GM13976 (cell line): ENCODE results near the gene ZNF57.

Experiments used
- DNase-seq: peaks from one replicate; pipeline ENCODE4 v3.0.0; 2012; ENCODE audit warnings: low spot score
- in situ Hi-C: fragments of 300-500 bp; cut with MboI; formaldehyde crosslinking; loops from one replicate; pipeline ENCODE4 v1.12.0; 2022; ENCODE audit warnings: low sequenced_read_pairs, mixed read lengths, inconsistent platforms; ENCODE audit not compliant: unreplicated experiment
- TF ChIP-seq, protein P1 (sequence below): IDR thresholded peaks from 2 replicates; pipeline ENCODE4 v1.5.1; 2012; ENCODE audit warnings: borderline replicate concordance, mild to moderate bottlenecking; ENCODE audit not compliant: insufficient read depth; ENCODE audit errors: extremely low read depth, missing control alignments, control extremely low read depth

The ZNF57 gene

DNA sequence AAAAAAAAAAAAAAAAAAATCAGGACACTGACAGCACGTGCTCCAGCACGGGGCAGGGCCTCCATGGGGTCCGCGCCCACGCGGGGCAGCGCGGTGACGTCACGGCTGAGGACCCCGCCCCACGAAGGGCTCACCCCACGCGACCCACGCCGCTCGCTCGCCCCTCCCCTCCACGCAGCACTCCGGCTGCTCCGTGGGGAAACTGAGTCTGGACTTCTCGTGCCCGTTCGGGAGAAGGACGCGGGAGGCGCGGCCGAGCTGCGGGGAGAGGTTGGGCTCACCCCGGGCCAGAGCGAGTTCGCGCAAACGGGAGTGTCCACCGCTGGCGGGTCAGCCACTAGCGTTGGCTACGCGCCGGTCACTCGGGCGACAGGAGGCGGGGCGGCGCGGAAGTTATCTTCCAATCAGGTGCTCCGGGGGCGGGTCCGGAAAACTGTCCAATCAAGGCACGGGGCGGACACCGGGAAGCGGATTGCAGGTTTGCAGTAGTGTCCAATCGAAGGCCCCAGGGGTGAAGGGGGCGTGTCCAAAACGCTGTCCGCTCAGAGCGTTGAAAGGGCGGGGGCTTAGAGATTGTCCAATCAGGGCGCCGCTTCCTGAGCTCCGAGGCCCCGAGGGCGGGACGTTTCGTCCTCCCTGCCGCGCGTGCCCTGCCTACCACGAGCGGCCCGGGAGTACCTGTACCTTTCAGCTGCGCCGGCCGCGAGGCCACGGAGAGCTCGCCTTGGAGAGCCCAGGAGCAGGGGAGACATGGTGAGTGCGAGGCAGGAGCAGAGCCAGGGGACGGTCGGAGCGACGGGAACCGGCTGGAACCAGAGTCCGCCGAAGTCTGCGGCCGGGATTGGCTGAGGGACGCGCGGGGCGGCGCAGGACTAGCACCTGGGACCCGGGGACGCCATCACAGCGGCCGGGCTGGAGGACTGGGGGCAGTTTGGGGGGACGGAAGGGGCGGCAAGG lies at the start of gene ZNF57:
TSS of gene ZNF57 (plus strand) at position 633 of the 957 bp plus-strand sequence. CDS start at position 751, 118 bp downstream.
- peak; percentile 99 for DNase-seq
- TF ChIP-seq, protein P1, sequence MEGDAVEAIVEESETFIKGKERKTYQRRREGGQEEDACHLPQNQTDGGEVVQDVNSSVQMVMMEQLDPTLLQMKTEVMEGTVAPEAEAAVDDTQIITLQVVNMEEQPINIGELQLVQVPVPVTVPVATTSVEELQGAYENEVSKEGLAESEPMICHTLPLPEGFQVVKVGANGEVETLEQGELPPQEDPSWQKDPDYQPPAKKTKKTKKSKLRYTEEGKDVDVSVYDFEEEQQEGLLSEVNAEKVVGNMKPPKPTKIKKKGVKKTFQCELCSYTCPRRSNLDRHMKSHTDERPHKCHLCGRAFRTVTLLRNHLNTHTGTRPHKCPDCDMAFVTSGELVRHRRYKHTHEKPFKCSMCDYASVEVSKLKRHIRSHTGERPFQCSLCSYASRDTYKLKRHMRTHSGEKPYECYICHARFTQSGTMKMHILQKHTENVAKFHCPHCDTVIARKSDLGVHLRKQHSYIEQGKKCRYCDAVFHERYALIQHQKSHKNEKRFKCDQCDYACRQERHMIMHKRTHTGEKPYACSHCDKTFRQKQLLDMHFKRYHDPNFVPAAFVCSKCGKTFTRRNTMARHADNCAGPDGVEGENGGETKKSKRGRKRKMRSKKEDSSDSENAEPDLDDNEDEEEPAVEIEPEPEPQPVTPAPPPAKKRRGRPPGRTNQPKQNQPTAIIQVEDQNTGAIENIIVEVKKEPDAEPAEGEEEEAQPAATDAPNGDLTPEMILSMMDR: no peak

DNA sequence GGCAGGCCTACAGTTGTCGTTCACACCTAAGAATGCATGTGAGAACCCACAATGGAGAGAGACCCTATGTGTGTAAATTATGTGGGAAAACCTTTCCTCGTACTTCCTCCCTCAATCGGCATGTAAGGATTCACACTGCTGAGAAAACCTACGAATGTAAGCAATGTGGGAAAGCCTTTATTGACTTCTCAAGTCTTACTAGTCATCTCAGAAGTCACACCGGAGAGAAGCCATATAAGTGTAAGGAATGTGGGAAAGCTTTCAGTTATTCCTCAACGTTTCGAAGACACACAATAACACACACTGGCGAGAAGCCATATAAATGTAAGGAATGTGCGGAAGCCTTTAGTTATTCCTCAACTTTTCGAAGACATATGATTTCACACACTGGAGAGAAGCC lies 48.1 kb upstream of the ZNF57 start:
- no peak for DNase-seq
- in situ Hi-C loops: no loop called here
- TF ChIP-seq, protein P1: no peak

More for the DNA sequence above, at the start of gene ZNF57:
- in situ Hi-C loops: no loop called here

- TF ChIP-seq, protein P1: no peak
- in situ Hi-C loops: no loop called here
- no peak for DNase-seq
These were observed 47.6 kb upstream of the ZNF57 start for GRCh38 chr19:2853015-2853606.

- TF ChIP-seq, protein P1: no peak
- no peak for DNase-seq
- in situ Hi-C loops: no loop called here
These were observed 45.9 kb upstream of the ZNF57 start for GRCh38 chr19:2854849-2855248.

GRCh38 chr19:2856457-2857050 lies 44.2 kb upstream of the ZNF57 start:
- DNase-seq: no peak
- TF ChIP-seq, protein P1: no peak
- in situ Hi-C loops: no loop called here

DNA sequence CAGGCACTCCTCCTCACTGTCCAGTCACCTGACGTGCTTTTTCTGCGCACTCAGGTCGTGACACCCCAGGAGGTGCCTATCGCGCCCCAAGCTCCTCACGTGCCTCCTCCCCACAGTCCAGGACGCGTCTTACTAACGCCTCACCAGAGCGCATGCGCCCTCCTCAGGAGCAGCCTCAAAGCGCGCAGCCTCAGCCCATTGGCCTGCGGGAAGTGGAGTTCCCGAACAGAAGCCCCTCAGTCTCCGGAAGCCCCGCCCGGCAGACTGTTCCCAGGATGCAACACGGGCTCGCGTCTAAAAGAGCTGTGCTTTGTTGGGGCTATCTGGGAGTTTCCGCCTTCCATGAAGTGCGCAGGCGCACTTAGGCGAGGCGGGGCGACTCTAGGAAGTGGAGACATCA lies 41.9 kb upstream of the ZNF57 start:
- DNase-seq: no peak
- in situ Hi-C loops: no loop called here
- TF ChIP-seq, protein P1: no peak
